GM23338 (cell line): ENCODE data around the gene CD180. TPM values are rescaled to one million over a fixed set of nuclear protein-coding genes. Genes with fewer than 3 reads are reported as not detected.

Experiments
- ATAC-seq: fragments of 200-7000 bp; cut with Tn5 transposase; 3 replicates; pipeline ENCODE4 v1.9.1; 2020
- DNase-seq: peaks from one replicate; pipeline ENCODE4 v3.0.0-alpha.2; 2015; ENCODE audit warnings: low spot score
- H2AFZ ChIP-seq: fragments of 200-600 bp; sonication (generic); 2 replicates; pipeline ENCODE4 v1.8.0; 2016; ENCODE audit warnings: antibody characterized with exemption, mild to moderate bottlenecking, moderate library complexity
- H3F3A ChIP-seq: fragments of 200-600 bp; sonication (generic); replicated peaks from 2 replicates; pipeline ENCODE4 v1.8.0; 2017; ENCODE audit warnings: antibody characterized with exemption, mixed run types, low read depth
- H3K27ac ChIP-seq: fragments of 200-600 bp; sonication (generic); 2 replicates; pipeline ENCODE4 v1.6.1; 2016; ENCODE audit warnings: low read depth
- H3K27me3 ChIP-seq: fragments of 200-600 bp; sonication (generic); 2 replicates; pipeline ENCODE4 v1.8.0; 2016; ENCODE audit warnings: mild to moderate bottlenecking, mixed run types, moderate library complexity; ENCODE audit not compliant: insufficient read depth
- H3K36me3 ChIP-seq: fragments of 200-600 bp; sonication (generic); 2 replicates; pipeline ENCODE4 v1.8.0; 2016; ENCODE audit warnings: mild to moderate bottlenecking; ENCODE audit not compliant: insufficient read depth
- H3K4me1 ChIP-seq: fragments of 200-600 bp; sonication (generic); 2 replicates; pipeline ENCODE4 v1.8.0; 2016; ENCODE audit warnings: mild to moderate bottlenecking, moderate library complexity; ENCODE audit not compliant: insufficient read depth
- H3K4me2 ChIP-seq: fragments of 200-600 bp; sonication (generic); 2 replicates; pipeline ENCODE4 v1.7.1; 2017; ENCODE audit warnings: mixed run types
- H3K4me3 ChIP-seq: fragments of 200-600 bp; sonication (generic); 2 replicates; pipeline ENCODE4 v1.6.1; 2016; ENCODE audit warnings: mixed run types
- H3K79me2 ChIP-seq: fragments of 200-600 bp; sonication (generic); replicated peaks from 2 replicates; pipeline ENCODE4 v1.8.0; 2017; ENCODE audit warnings: mild to moderate bottlenecking; ENCODE audit not compliant: insufficient read depth
- H3K9me2 ChIP-seq: fragments of 200-600 bp; sonication (generic); 2 replicates; pipeline ENCODE4 v1.8.0; 2017; ENCODE audit not compliant: insufficient read depth
- H4K20me1 ChIP-seq: fragments of 200-600 bp; sonication (generic); replicated peaks from 2 replicates; pipeline ENCODE4 v1.8.0; 2017; ENCODE audit warnings: mild to moderate bottlenecking; ENCODE audit not compliant: insufficient read depth
- H3K27ac Mint-ChIP-seq: 2 replicates; pipeline ENCODE4 v1.8.0; 2020; ENCODE audit warnings: inconsistent platforms, mild to moderate bottlenecking, moderate library complexity, mixed read lengths
- H3K27me3 Mint-ChIP-seq: 3 replicates; pipeline ENCODE4 v1.8.0; 2022; ENCODE audit warnings: low read depth, mild to moderate bottlenecking, moderate library complexity, mixed read lengths, inconsistent platforms; ENCODE audit not compliant: insufficient read depth, poor library complexity
- H3K36me3 Mint-ChIP-seq: 3 replicates; pipeline ENCODE4 v1.8.0; 2021; ENCODE audit warnings: low read depth, mild to moderate bottlenecking, inconsistent platforms, moderate library complexity, mixed read lengths
- H3K4me1 Mint-ChIP-seq: 3 replicates; pipeline ENCODE4 v1.8.0; 2020; ENCODE audit warnings: mild to moderate bottlenecking, inconsistent platforms, mixed read lengths
- H3K4me3 Mint-ChIP-seq: 3 replicates; pipeline ENCODE4 v1.8.0; 2021; ENCODE audit warnings: moderate library complexity, mild to moderate bottlenecking, inconsistent platforms, mixed read lengths
- H3K9me3 Mint-ChIP-seq: 3 replicates; pipeline ENCODE4 v1.8.0; 2020; ENCODE audit warnings: moderate library complexity, mild to moderate bottlenecking, inconsistent platforms, mixed read lengths
- CREB1 ChIP-seq: fragments of 250-450 bp; sonication (Bioruptor Pico); IDR thresholded peaks from 2 replicates; pipeline ENCODE4 v1.5.0; 2020; ENCODE audit warnings: low read depth, mild to moderate bottlenecking, moderate library complexity
- EZH2 ChIP-seq: fragments of 200-600 bp; sonication (generic); IDR thresholded peaks from one replicate; pipeline ENCODE4 v1.8.0; 2017; ENCODE audit warnings: antibody characterized with exemption, mild to moderate bottlenecking, low read depth; ENCODE audit not compliant: unreplicated experiment
- JUNB ChIP-seq: IDR thresholded peaks from one replicate; pipeline ENCODE4 v1.6.1; 2016; ENCODE audit warnings: antibody characterized with exemption; ENCODE audit not compliant: unreplicated experiment
- POLR2AphosphoS5 ChIP-seq: IDR thresholded peaks from 2 replicates; pipeline ENCODE4 v1.6.1; 2016; ENCODE audit warnings: antibody characterized with exemption, low read depth
- ZNF114 ChIP-seq: fragments of 250-450 bp; sonication (Bioruptor Pico); IDR thresholded peaks from 2 replicates; pipeline ENCODE4 v1.5.0; 2020; ENCODE audit warnings: mild to moderate bottlenecking, moderate library complexity
- polyA plus RNA-seq: library from polyadenylated mRNA; unstranded; fragments of >200 nt; fragmentation: Nextera tagmentation; extraction: Ambion mirVana; gene quantifications from 2 replicates; pipeline ENCODE4 v1.2.1, GENCODE V29; 2016
- total RNA-seq: library from RNA; depleted of rRNA; stranded (reverse); fragments of >200 nt; shearing (Covaris generic); gene quantifications from 2 replicates; pipeline ENCODE4 v1.2.3, GENCODE V29; 2014
- TF ChIP-seq, protein P1 (sequence below): IDR thresholded peaks from one replicate; pipeline ENCODE4 v1.6.1; 2018; ENCODE audit warnings: antibody characterized with exemption; ENCODE audit not compliant: unreplicated experiment
- TF ChIP-seq, protein P2 (sequence below), 2 experiments: fragments of 200-600 bp in 1 of 2; sonication (generic) in 1 of 2; conservative IDR thresholded peaks; 2 replicates each; pipeline versions ENCODE4 v1.5.1 to v1.6.1; 2016 to 2017; ENCODE audit warnings: antibody characterized with exemption in 2 of 2, low read depth in 2 of 2, mild to moderate bottlenecking in 2 of 2, moderate library complexity in 1 of 2
- TF ChIP-seq, protein P3 (sequence below): IDR thresholded peaks from 2 replicates; pipeline ENCODE4 v1.6.1; 2016; ENCODE audit warnings: antibody characterized with exemption

Gene CD180
- total and polyA plus RNA-seq, 2 experiments from 2014 or later = not detected

DNA sequence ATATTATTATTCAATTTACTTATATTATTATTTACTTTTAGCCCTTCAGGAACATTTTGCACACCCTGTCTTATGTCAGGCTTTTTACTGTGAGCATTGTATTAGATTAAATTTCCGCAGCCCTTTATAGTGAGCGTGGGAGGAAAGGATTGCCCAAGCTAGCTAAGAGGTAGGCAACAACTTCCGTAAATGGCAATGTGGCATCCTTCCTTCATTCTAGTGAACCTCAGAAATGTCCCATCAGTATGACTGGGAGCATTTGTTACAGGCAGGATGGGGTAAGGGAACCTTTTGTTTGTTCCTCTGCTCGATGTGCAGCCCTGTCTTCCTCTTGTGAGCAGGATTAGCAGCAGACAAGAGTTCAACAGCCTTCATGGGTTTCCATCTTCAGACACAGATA, 6.2 kb upstream of the CD180 start (continued):
- TF ChIP-seq, protein P1, sequence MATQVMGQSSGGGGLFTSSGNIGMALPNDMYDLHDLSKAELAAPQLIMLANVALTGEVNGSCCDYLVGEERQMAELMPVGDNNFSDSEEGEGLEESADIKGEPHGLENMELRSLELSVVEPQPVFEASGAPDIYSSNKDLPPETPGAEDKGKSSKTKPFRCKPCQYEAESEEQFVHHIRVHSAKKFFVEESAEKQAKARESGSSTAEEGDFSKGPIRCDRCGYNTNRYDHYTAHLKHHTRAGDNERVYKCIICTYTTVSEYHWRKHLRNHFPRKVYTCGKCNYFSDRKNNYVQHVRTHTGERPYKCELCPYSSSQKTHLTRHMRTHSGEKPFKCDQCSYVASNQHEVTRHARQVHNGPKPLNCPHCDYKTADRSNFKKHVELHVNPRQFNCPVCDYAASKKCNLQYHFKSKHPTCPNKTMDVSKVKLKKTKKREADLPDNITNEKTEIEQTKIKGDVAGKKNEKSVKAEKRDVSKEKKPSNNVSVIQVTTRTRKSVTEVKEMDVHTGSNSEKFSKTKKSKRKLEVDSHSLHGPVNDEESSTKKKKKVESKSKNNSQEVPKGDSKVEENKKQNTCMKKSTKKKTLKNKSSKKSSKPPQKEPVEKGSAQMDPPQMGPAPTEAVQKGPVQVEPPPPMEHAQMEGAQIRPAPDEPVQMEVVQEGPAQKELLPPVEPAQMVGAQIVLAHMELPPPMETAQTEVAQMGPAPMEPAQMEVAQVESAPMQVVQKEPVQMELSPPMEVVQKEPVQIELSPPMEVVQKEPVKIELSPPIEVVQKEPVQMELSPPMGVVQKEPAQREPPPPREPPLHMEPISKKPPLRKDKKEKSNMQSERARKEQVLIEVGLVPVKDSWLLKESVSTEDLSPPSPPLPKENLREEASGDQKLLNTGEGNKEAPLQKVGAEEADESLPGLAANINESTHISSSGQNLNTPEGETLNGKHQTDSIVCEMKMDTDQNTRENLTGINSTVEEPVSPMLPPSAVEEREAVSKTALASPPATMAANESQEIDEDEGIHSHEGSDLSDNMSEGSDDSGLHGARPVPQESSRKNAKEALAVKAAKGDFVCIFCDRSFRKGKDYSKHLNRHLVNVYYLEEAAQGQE = no peak
- no peak for TF ChIP-seq EZH2

DNA sequence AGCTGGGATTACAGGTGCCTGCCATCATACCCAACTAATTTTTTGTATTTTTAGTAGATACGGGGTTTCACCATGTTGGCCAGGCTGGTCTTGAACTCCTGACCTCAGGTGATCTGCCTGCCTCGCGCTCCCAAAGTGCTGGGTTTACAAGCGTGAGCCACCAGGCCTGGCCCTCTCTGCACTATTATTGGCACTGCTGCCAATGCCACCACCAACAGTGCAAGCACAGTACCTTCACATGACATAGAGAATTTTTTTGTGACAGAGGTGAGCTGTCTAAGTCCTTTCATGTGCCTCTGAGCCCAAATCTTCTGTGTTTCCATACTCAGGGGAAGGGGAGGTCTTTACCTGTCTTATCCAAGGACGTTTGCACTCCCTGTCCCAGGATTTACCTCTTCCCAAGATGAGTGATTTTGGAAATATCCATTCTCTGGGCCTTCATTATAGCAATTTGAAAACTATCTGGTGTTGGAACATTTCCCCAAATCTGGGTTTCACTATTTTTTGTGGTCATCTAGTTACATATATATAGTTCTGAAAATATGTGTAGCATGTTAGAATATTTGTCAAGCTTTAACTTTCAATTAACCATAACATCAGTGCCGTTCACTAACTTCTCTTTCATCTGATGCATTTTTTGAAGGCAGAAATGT, 5.4 kb upstream of the CD180 start:
- ATAC-seq = no peak
- H2AFZ ChIP-seq = no peak overlapping the region
- Mint-ChIP-seq H3K27ac (no peak overlapping the region), H3K4me1 (no peaks in the 10 kb centered on the region), H3K9me3 (peaks cover 7% of the 10 kb centered on the region; the same call in 2 of the 3 replicates), H3K36me3 (no peaks in the 10 kb centered on the region; the same call in 2 of the 3 replicates), H3K27me3 (no peaks in the 10 kb centered on the region), H3K4me3 (no peak overlapping the region)
- H3K4me3 ChIP-seq = no peak overlapping the region
- H3K4me1 ChIP-seq = no peaks in the 10 kb centered on the region
- no peak for TF ChIP-seq ZNF114 (CRISPR knock-in tag)
- no peak for TF ChIP-seq CREB1 (CRISPR knock-in tag)
- TF ChIP-seq, protein P2, sequence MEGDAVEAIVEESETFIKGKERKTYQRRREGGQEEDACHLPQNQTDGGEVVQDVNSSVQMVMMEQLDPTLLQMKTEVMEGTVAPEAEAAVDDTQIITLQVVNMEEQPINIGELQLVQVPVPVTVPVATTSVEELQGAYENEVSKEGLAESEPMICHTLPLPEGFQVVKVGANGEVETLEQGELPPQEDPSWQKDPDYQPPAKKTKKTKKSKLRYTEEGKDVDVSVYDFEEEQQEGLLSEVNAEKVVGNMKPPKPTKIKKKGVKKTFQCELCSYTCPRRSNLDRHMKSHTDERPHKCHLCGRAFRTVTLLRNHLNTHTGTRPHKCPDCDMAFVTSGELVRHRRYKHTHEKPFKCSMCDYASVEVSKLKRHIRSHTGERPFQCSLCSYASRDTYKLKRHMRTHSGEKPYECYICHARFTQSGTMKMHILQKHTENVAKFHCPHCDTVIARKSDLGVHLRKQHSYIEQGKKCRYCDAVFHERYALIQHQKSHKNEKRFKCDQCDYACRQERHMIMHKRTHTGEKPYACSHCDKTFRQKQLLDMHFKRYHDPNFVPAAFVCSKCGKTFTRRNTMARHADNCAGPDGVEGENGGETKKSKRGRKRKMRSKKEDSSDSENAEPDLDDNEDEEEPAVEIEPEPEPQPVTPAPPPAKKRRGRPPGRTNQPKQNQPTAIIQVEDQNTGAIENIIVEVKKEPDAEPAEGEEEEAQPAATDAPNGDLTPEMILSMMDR (conservative IDR thresholded peaks at IDR 0.05; ENCODE audit: low read depth in 2 of 2) = no peak
- no peak for TF ChIP-seq JUNB
- no peak for TF ChIP-seq EZH2
- TF ChIP-seq, protein P3, sequence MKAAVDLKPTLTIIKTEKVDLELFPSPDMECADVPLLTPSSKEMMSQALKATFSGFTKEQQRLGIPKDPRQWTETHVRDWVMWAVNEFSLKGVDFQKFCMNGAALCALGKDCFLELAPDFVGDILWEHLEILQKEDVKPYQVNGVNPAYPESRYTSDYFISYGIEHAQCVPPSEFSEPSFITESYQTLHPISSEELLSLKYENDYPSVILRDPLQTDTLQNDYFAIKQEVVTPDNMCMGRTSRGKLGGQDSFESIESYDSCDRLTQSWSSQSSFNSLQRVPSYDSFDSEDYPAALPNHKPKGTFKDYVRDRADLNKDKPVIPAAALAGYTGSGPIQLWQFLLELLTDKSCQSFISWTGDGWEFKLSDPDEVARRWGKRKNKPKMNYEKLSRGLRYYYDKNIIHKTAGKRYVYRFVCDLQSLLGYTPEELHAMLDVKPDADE = no peak
- TF ChIP-seq POLR2AphosphoS5 = no peak
- no peaks in the 10 kb centered on the region; the same call in 1 of the 2 replicates for H3K9me2 ChIP-seq
- H3K79me2 ChIP-seq = no peaks in the 10 kb centered on the region
- no peak overlapping the region for H3K27ac ChIP-seq
- no peaks in the 10 kb centered on the region for H3K27me3 ChIP-seq
- no peak for DNase-seq
- no peaks in the 10 kb centered on the region for H4K20me1 ChIP-seq
- no peaks in the 10 kb centered on the region; the same call in 1 of the 2 replicates for H3K36me3 ChIP-seq
- no peaks in the 10 kb centered on the region for H3F3A ChIP-seq
- no peak overlapping the region for H3K4me2 ChIP-seq
